Hepatocyte (in vitro differentiated cells): ENCODE data around the gene DNAH7. TPM values are rescaled to one million over a fixed set of nuclear protein-coding genes. Genes with fewer than 3 reads are reported as not detected.
"Not testable (repeated sequence)": the region's sequence is repeated elsewhere in the genome, so short reads cannot be mapped to it uniquely, and the experiment has no call there.

Source experiments
- DNase-seq: peaks from one replicate; pipeline ENCODE4 v3.0.0-alpha.2; 2016; ENCODE audit warnings: low spot score
- H2AFZ ChIP-seq: fragments of 200-600 bp; sonication (generic); 2 replicates; pipeline ENCODE4 v1.6.0; 2016; ENCODE audit warnings: antibody characterized with exemption, mild to moderate bottlenecking
- H3K27ac ChIP-seq: fragments of 200-600 bp; sonication (generic); 2 replicates; pipeline ENCODE4 v1.5.1; 2016; ENCODE audit warnings: mild to moderate bottlenecking
- H3K27me3 ChIP-seq: fragments of 200-600 bp; sonication (generic); 2 replicates; pipeline ENCODE4 v1.6.1; 2016
- H3K36me3 ChIP-seq: fragments of 200-600 bp; sonication (generic); replicated peaks from 2 replicates; pipeline ENCODE4 v1.5.1; 2016; ENCODE audit warnings: low read depth; ENCODE audit not compliant: insufficient read depth
- H3K4me1 ChIP-seq: fragments of 200-600 bp; sonication (generic); 2 replicates; pipeline ENCODE4 v1.5.1; 2016; ENCODE audit warnings: mild to moderate bottlenecking, moderate library complexity; ENCODE audit not compliant: insufficient read depth
- H3K4me2 ChIP-seq: fragments of 200-600 bp; sonication (generic); 2 replicates; pipeline ENCODE4 v1.6.0; 2016
- H3K4me3 ChIP-seq: fragments of 200-600 bp; sonication (generic); 2 replicates; pipeline ENCODE4 v1.5.1; 2016; ENCODE audit warnings: mild to moderate bottlenecking
- H3K79me2 ChIP-seq: fragments of 200-600 bp; sonication (generic); 2 replicates; pipeline ENCODE4 v1.6.0; 2017; ENCODE audit warnings: mild to moderate bottlenecking
- H3K9me2 ChIP-seq: fragments of 200-600 bp; sonication (generic); replicated peaks from 2 replicates; pipeline ENCODE4 v1.6.0; 2017; ENCODE audit warnings: mild to moderate bottlenecking; ENCODE audit not compliant: insufficient read depth
- H3K9me3 ChIP-seq: fragments of 200-600 bp; sonication (generic); 2 replicates; pipeline ENCODE4 v1.5.1; 2016; ENCODE audit warnings: low read depth, mild to moderate bottlenecking
- H4K20me1 ChIP-seq: fragments of 200-600 bp; sonication (generic); 2 replicates; pipeline ENCODE4 v1.6.0; 2016; ENCODE audit warnings: mild to moderate bottlenecking; ENCODE audit not compliant: insufficient read depth, poor library complexity, severe bottlenecking
- CTCF ChIP-seq: fragments of 200-600 bp; sonication (generic); IDR thresholded peaks from 2 replicates; pipeline ENCODE4 v1.5.1; 2016; ENCODE audit warnings: antibody characterized with exemption, mild to moderate bottlenecking; ENCODE audit not compliant: poor library complexity
- EZH2 ChIP-seq: fragments of 200-600 bp; sonication (generic); IDR thresholded peaks from 2 replicates; pipeline ENCODE4 v1.6.1; 2016; ENCODE audit warnings: antibody characterized with exemption, mild to moderate bottlenecking, borderline replicate concordance
- EZH2phosphoT487 ChIP-seq: fragments of 200-600 bp; sonication (generic); IDR thresholded peaks from one replicate; pipeline ENCODE4 v1.6.1; 2018; ENCODE audit warnings: antibody characterized with exemption, mild to moderate bottlenecking, low read depth, moderate library complexity; ENCODE audit not compliant: unreplicated experiment, severe bottlenecking
- WGBS: methylation state at CpG from one replicate; pipeline ENCODE4 v1.1.6; 2016; ENCODE audit warnings: low lambda C conversion rate; ENCODE audit errors: missing lambda C conversion rate; 5-methylcytosine and 5-hydroxymethylcytosine counted together
- polyA plus RNA-seq: library from polyadenylated mRNA; unstranded; fragments of >200 nt; fragmentation: Nextera tagmentation; extraction: Ambion mirVana; gene quantifications from 2 replicates; pipeline ENCODE4 v1.2.1, GENCODE V29; 2016
- total RNA-seq: library from RNA; depleted of rRNA; stranded (reverse); fragments of >200 nt; gene quantifications from 2 replicates; pipeline ENCODE4 v1.2.3, GENCODE V29; 2014

Gene DNAH7
- total and polyA plus RNA-seq, 2 experiments from 2014 or later, result 0.29 to 1.2 TPM

DNA sequence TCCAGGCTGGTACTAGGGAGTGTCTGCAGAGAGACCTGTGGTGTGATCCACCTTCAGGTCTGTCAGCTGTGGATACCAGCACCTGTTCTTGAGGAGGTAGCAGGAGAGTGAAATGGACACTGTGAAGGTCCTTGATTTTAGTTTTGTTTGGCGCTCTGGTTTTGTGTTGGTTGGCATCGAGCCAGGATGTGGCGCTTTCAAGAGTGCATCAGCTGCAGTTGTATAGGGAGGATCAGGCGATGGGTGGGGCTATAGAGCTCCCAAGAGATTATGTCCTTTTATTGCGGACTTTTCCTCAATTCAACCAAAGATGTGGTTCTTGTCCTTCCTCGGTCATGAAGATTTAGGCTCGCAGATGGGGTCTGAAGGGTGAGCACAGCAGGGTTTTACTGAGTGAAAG is 374.1 kb downstream of the DNAH7 start:
- Histone ChIP-seq H3K4me1 (no peaks in the 10 kb centered on the region), H3K36me3 (no peaks in the 10 kb centered on the region), H3K27ac (no peak overlapping the region), H2AFZ (no peak overlapping the region), H3K9me2 (no peaks in the 10 kb centered on the region), H4K20me1 (no peaks in the 10 kb centered on the region), H3K9me3 (peaks cover under 1% of the 10 kb centered on the region), H3K79me2 (peaks cover 63% of the 10 kb centered on the region), H3K4me3 (no peak overlapping the region), H3K27me3 (no peaks in the 10 kb centered on the region), H3K4me2 (no peak overlapping the region)
- no peak for TF ChIP-seq CTCF
- TF ChIP-seq EZH2phosphoT487, result no peak
- no peak for TF ChIP-seq EZH2
- no peak for DNase-seq
- 97% methylated on average over 7 of the region's 7 CpGs for WGBS

DNA sequence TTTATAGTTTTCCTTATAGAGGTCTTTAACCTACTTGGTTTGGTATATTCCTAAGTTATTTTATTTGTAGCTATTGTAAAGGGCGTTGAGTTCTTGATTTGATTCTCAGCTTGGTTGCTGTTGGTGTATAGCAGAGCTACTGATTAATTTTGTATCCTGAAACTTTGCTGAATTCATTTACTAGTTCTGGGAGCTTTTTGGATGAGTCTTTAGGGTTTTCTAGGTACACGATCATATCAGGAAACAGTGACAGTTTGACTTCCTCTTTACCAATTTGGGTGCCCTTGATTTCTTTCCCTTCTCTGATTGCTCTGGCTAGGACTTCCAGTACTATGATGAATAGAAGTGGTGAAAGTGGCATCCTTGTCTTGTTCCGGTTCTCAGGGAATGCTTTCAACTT is 376.1 kb downstream of the DNAH7 start:
- not testable (repeated sequence) for H3K4me1 ChIP-seq, H2AFZ ChIP-seq, H3K4me2 ChIP-seq, H4K20me1 ChIP-seq, H3K27ac ChIP-seq, H3K27me3 ChIP-seq, DNase-seq, H3K36me3 ChIP-seq, H3K4me3 ChIP-seq, H3K9me3 ChIP-seq, H3K9me2 ChIP-seq
- peaks cover 60% of the 10 kb centered on the region for H3K79me2 ChIP-seq
- WGBS, result 88% methylated on average over 3 of the region's 3 CpGs

Other genes starting within 250 kb of the DNAH7 start
- gene STK17B, start 102.7 kb upstream of the DNAH7 start, total RNA-seq, result 32.4 and 45.5 TPM in 2 replicates
- 6.4 and 7.2 TPM in 2 replicates for gene STK17B, start 102.7 kb upstream of the DNAH7 start, polyA plus RNA-seq